Stimulated activated CD8-positive, alpha-beta memory T cell treated with anti-CD3 and anti-CD28 coated beads, Interleukin-4, amount 100 ng/mL, for 24 hours (primary cell): ENCODE measurements around the gene SLC25A19.

Experiments used
- DNase-seq: peaks from one replicate; pipeline ENCODE4 v3.0.0-alpha.2; 2020; ENCODE audit warnings: low read depth

SLC25A19 gene

GRCh38 chr17:75241502-75241901 lies 47.7 kb downstream of the SLC25A19 start:
- no peak for DNase-seq

GRCh38 chr17:75241143-75241430 lies 48.1 kb downstream of the SLC25A19 start:
- DNase-seq, result no peak

GRCh38 chr17:75240394-75241142 lies 48.7 kb downstream of the SLC25A19 start:
- DNase-seq, result no peak

GRCh38 chr17:75239778-75240393 lies 49.3 kb downstream of the SLC25A19 start:
- DNase-seq, result no peak

- DNase-seq, result no peak
Observed at GRCh38 chr17:75239214-75239613, 50.0 kb downstream of the SLC25A19 start.

GRCh38 chr17:75238684-75239191 lies 50.5 kb downstream of the SLC25A19 start:
- DNase-seq, result no peak

- no peak for DNase-seq
Observed at GRCh38 chr17:75238020-75238580, 51.1 kb downstream of the SLC25A19 start.

- no peak for DNase-seq
Observed at GRCh38 chr17:75237100-75238014, 51.9 kb downstream of the SLC25A19 start.

- DNase-seq, result no peak
Observed at GRCh38 chr17:75232786-75233185, 56.4 kb downstream of the SLC25A19 start.

GRCh38 chr17:75231741-75232464 lies 57.3 kb downstream of the SLC25A19 start:
- DNase-seq, result no peak

GRCh38 chr17:75231071-75231470 lies 58.2 kb downstream of the SLC25A19 start:
- no peak for DNase-seq

GRCh38 chr17:75228847-75229246 lies 60.4 kb downstream of the SLC25A19 start:
- DNase-seq, result no peak

GRCh38 chr17:75228305-75228704 lies 60.9 kb downstream of the SLC25A19 start:
- no peak for DNase-seq

GRCh38 chr17:75227729-75228128 lies 61.5 kb downstream of the SLC25A19 start:
- DNase-seq, result no peak

GRCh38 chr17:75225016-75225415 lies 64.2 kb downstream of the SLC25A19 start:
- no peak for DNase-seq
